PC-9 (cell line): ENCODE data around the gene RUSC1. TPM values are rescaled to one million over a fixed set of nuclear protein-coding genes. Genes with fewer than 3 reads are reported as not detected.

Source experiments
- BruUV-seq: library from RNA; stranded (reverse); fragments of 400-500 nt; replicated peaks from 2 replicates; lab custom pipeline; 2021; lab: Mats Ljungman, UMichigan
- CTCF ChIA-PET: fragments of 300-600 bp; sonication (Branson Sonifier 250); formaldehyde crosslinking; loops from one replicate; lab custom pipeline; 2022; ENCODE audit warnings: antibody characterized with exemption; lab: Charles Lee
- POLR2A ChIA-PET: fragments of 300-600 bp; sonication (Branson Sonifier 250); formaldehyde crosslinking; loops from one replicate; lab custom pipeline; 2022; ENCODE audit warnings: antibody characterized with exemption; ENCODE audit not compliant: unreplicated experiment; lab: Charles Lee
- DNase-seq, 2 experiments: peaks; one replicate each; pipeline versions ENCODE4 v3.0.0 to v3.0.0-alpha.2; 2015 to 2022; ENCODE audit warnings: mixed read lengths in 1 of 2
- H2AFZ ChIP-seq: fragments of 200-600 bp; sonication (generic); 2 replicates; pipeline ENCODE4 v1.8.1; 2017; ENCODE audit warnings: antibody characterized with exemption
- H3F3A ChIP-seq: fragments of 200-600 bp; sonication (generic); 2 replicates; pipeline ENCODE4 v1.8.1; 2017; ENCODE audit warnings: antibody characterized with exemption, mild to moderate bottlenecking, low read depth; ENCODE audit not compliant: insufficient read depth
- H3K27ac ChIP-seq: fragments of 200-600 bp; sonication (generic); 2 replicates; pipeline ENCODE4 v1.6.1; 2016; ENCODE audit warnings: mixed run types
- H3K27me3 ChIP-seq: fragments of 200-600 bp; sonication (generic); 2 replicates; pipeline ENCODE4 v1.6.1; 2016; ENCODE audit warnings: low read depth, mixed run types; ENCODE audit not compliant: insufficient read depth
- H3K36me3 ChIP-seq: fragments of 200-600 bp; sonication (generic); 2 replicates; pipeline ENCODE4 v1.6.1; 2016; ENCODE audit warnings: low read depth, mixed run types
- H3K4me1 ChIP-seq: fragments of 200-600 bp; sonication (generic); replicated peaks from 2 replicates; pipeline ENCODE4 v1.6.1; 2016; ENCODE audit warnings: mixed run types; ENCODE audit not compliant: insufficient read depth
- H3K4me2 ChIP-seq: fragments of 200-600 bp; sonication (generic); 2 replicates; pipeline ENCODE4 v1.6.1; 2017; ENCODE audit warnings: mixed run types
- H3K4me3 ChIP-seq: fragments of 200-600 bp; sonication (generic); 2 replicates; pipeline ENCODE4 v1.6.1; 2016; ENCODE audit warnings: mixed run types
- H3K79me2 ChIP-seq: fragments of 200-600 bp; sonication (generic); 2 replicates; pipeline ENCODE4 v1.6.1; 2017; ENCODE audit warnings: low read depth, mixed run types
- H3K9me2 ChIP-seq: fragments of 200-600 bp; sonication (generic); 2 replicates; pipeline ENCODE4 v1.8.1; 2017; ENCODE audit warnings: mild to moderate bottlenecking; ENCODE audit not compliant: insufficient read depth
- H3K9me3 ChIP-seq: fragments of 200-600 bp; sonication (generic); 2 replicates; pipeline ENCODE4 v1.8.1; 2016; ENCODE audit warnings: low read depth; ENCODE audit not compliant: insufficient read depth
- H4K20me1 ChIP-seq: fragments of 200-600 bp; sonication (generic); 2 replicates; pipeline ENCODE4 v1.8.1; 2017; ENCODE audit not compliant: insufficient read depth
- EZH2 ChIP-seq: fragments of 200-600 bp; sonication (generic); IDR thresholded peaks from 2 replicates; pipeline ENCODE4 v1.8.0; 2017; ENCODE audit warnings: antibody characterized with exemption, low read depth
- intact Hi-C: fragments of 100-400 bp; cut with micrococcal nuclease; formaldehyde crosslinking; loops from one replicate; pipeline ENCODE4 v1.10.0; 2022; ENCODE audit not compliant: unreplicated experiment
- total RNA-seq: library from RNA; stranded (reverse); gene quantifications from 2 replicates; pipeline ENCODE4 v1.2.3, GENCODE V29; 2021
- TF ChIP-seq, protein P1 (sequence below): fragments of 200-600 bp; sonication (generic); conservative IDR thresholded peaks from 2 replicates; pipeline ENCODE4 v1.6.1; 2017; ENCODE audit warnings: mixed run types, antibody characterized with exemption, mild to moderate bottlenecking, moderate library complexity

RUSC1 gene
- total RNA-seq, 1 experiment from 2014 or later, result 43.4 TPM

DNA sequence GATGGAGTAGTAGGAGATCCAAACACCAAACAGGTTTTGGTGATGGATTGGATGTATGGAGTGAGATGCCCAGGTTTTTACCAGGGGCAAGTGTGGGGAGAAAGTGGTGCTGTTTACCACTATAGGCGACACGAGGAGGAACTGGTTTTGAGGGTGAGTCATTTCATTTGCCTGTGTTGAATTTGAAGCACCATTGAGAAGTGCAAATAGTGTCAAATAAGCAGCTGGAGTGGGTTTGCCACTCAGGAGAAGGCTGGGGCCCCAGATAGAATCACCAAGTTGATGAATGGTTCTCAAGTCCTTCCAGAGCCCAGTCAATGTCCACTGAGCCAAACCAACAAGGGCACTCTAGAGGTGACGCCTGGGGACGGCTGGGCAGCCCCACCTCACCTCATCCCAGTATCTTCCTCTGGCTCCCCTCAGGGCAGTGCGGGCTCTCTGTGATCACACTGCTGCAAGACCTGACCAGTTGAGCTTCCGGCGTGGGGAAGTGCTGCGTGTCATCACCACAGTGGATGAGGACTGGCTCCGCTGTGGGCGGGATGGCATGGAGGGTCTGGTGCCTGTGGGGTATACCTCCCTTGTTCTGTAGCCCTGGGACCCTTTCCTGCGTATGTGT is 9.4 kb downstream of the RUSC1 start:
- Histone ChIP-seq H3K27ac (no peak overlapping the region), H3K79me2 (no peaks in the 10 kb centered on the region), H3K4me2 (no peak overlapping the region), H3K4me3 (no peak overlapping the region), H2AFZ (no peak overlapping the region), H4K20me1 (0 out of 2 replicates have a peak, but pooled peaks cover 3% of the 10 kb centered on the region), H3F3A (peaks cover 17% of the 10 kb centered on the region; the same call in 1 of the 2 replicates), H3K36me3 (peaks cover 18% of the 10 kb centered on the region), H3K9me2 (no peaks in the 10 kb centered on the region), H3K27me3 (no peaks in the 10 kb centered on the region), H3K4me1 (no peaks in the 10 kb centered on the region), H3K9me3 (no peaks in the 10 kb centered on the region)
- TF ChIP-seq, protein P1, sequence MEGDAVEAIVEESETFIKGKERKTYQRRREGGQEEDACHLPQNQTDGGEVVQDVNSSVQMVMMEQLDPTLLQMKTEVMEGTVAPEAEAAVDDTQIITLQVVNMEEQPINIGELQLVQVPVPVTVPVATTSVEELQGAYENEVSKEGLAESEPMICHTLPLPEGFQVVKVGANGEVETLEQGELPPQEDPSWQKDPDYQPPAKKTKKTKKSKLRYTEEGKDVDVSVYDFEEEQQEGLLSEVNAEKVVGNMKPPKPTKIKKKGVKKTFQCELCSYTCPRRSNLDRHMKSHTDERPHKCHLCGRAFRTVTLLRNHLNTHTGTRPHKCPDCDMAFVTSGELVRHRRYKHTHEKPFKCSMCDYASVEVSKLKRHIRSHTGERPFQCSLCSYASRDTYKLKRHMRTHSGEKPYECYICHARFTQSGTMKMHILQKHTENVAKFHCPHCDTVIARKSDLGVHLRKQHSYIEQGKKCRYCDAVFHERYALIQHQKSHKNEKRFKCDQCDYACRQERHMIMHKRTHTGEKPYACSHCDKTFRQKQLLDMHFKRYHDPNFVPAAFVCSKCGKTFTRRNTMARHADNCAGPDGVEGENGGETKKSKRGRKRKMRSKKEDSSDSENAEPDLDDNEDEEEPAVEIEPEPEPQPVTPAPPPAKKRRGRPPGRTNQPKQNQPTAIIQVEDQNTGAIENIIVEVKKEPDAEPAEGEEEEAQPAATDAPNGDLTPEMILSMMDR, result no peak
- no peak for TF ChIP-seq EZH2
- CTCF ChIA-PET, result no interaction called here
- POLR2A ChIA-PET, result no interaction called here
- BruUV-seq, result no TSS peak
- DNase-seq, result no peak
- intact Hi-C loops, result no loop called here

DNA sequence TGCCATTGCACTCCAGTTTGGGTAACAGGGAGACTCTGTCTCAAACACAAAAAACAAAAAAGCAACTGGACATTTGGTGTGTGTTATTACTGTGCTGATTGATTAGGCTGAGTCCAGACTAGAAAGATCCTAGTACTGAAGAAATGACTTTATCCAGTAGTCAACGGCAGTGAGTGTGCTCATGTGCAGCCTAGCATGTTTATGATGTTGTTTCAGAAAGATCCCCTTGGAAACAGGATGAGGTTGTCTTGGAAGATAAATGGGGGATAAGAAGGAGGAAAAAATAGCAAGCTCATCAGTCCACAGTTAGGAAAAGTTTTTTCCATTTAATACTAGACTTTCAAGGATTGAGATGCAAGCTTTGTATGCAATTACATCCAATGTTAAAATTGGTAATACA is 14.3 kb downstream of the RUSC1 start:
- POLR2A ChIA-PET, result no interaction called here
- no peak overlapping the region for H3K4me3 ChIP-seq
- BruUV-seq, result no TSS peak
- CTCF ChIA-PET, result no interaction called here
- intact Hi-C loops, result no loop called here
- H2AFZ ChIP-seq, result no peak overlapping the region
- H3K27me3 ChIP-seq, result no peaks in the 10 kb centered on the region
- TF ChIP-seq, protein P1, result no peak
- TF ChIP-seq EZH2, result no peak
- H3K4me2 ChIP-seq, result no peak overlapping the region
- peaks cover 27% of the 10 kb centered on the region for H3K36me3 ChIP-seq
- H3K79me2 ChIP-seq, result no peaks in the 10 kb centered on the region
- H3K27ac ChIP-seq, result no peak overlapping the region
- peaks cover 3% of the 10 kb centered on the region; the same call in 1 of the 2 replicates for H4K20me1 ChIP-seq
- peaks cover 14% of the 10 kb centered on the region; the same call in 1 of the 2 replicates for H3F3A ChIP-seq
- peaks cover 4% of the 10 kb centered on the region; the same call in 1 of the 2 replicates for H3K9me2 ChIP-seq
- H3K9me3 ChIP-seq, result no peaks in the 10 kb centered on the region
- no peak for DNase-seq
- no peaks in the 10 kb centered on the region for H3K4me1 ChIP-seq

DNA sequence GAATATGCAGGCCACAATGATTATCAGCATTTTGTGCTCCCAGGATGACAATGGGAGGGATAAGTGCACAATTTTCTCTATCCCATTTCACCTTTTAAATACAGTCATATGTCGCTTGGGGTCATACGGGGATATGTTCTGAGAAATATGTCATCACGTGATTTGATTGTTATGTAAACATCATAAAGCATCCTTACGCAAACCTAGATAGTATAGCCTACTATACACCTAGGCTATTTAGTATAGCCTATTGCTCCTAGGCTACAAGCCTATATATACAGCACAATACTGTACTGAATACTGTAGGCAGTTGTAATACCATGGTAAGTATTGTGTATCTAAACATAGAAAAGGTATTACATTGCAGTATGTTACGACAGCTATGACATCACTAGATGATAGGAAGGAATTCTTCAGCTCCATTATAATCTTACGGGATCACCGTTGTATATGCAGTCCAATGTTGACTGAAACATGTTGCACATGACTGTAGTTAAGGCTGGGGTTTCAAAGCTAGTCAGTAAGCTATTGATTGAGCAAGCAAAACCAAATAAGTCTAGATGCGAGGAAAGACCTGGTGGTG is 18.9 kb downstream of the RUSC1 start:
- no peak overlapping the region for H2AFZ ChIP-seq
- no peaks in the 10 kb centered on the region for H3K79me2 ChIP-seq
- peaks cover 4% of the 10 kb centered on the region; the same call in 1 of the 2 replicates for H3K9me2 ChIP-seq
- CTCF ChIA-PET, result no interaction called here
- no peaks in the 10 kb centered on the region for H3K4me1 ChIP-seq
- H4K20me1 ChIP-seq, result no peaks in the 10 kb centered on the region; the same call in 1 of the 2 replicates
- no peak overlapping the region for H3K4me3 ChIP-seq
- no peak for DNase-seq
- POLR2A ChIA-PET, result no interaction called here
- peaks cover 7% of the 10 kb centered on the region; the same call in 1 of the 2 replicates for H3F3A ChIP-seq
- no peak overlapping the region for H3K27ac ChIP-seq
- intact Hi-C loops, result no loop called here
- BruUV-seq, result no TSS peak
- H3K4me2 ChIP-seq, result no peak overlapping the region
- peaks cover 13% of the 10 kb centered on the region for H3K36me3 ChIP-seq
- H3K9me3 ChIP-seq, result no peaks in the 10 kb centered on the region
- no peaks in the 10 kb centered on the region for H3K27me3 ChIP-seq
- TF ChIP-seq, protein P1, result no peak
- no peak for TF ChIP-seq EZH2
